ENCODE data around the gene GLRB.

DNA sequence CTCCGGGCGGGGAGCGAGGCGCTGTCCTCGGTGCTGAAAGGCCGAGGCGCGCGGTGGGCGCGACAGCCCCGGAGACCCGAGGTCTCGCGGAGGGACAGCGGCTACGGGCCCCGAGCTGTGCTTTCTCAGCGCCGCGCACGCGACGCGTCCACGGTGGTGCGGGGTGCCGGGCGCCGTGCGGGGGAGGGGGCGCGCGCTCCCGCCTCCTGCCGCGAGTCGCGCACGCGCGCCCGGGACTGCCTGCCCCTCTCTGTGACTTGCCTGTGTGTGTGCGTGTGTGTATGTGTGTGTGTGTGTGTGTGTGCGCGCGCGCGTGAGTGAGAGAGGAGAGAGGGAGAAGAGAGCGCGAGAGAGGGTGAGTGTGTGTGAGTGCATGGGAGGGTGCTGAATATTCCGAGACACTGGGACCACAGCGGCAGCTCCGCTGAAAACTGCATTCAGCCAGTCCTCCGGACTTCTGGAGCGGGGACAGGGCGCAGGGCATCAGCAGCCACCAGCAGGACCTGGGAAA, 144.5 kb downstream of the GLRB start, which contains the start of gene GRIA2:
- no peak for TF ChIP-seq POLR2AphosphoS5 (IDR thresholded peaks at IDR 0.05)
- TF ChIP-seq, protein P1, sequence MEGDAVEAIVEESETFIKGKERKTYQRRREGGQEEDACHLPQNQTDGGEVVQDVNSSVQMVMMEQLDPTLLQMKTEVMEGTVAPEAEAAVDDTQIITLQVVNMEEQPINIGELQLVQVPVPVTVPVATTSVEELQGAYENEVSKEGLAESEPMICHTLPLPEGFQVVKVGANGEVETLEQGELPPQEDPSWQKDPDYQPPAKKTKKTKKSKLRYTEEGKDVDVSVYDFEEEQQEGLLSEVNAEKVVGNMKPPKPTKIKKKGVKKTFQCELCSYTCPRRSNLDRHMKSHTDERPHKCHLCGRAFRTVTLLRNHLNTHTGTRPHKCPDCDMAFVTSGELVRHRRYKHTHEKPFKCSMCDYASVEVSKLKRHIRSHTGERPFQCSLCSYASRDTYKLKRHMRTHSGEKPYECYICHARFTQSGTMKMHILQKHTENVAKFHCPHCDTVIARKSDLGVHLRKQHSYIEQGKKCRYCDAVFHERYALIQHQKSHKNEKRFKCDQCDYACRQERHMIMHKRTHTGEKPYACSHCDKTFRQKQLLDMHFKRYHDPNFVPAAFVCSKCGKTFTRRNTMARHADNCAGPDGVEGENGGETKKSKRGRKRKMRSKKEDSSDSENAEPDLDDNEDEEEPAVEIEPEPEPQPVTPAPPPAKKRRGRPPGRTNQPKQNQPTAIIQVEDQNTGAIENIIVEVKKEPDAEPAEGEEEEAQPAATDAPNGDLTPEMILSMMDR (IDR thresholded peaks at IDR 0.05), result no peak
- TF ChIP-seq EP300 (IDR thresholded peaks at IDR 0.05; ENCODE audit: low read depth), result no peak
- no peak for TF ChIP-seq POLR2A (IDR thresholded peaks at IDR 0.05)
